ENCODE data around the gene SPG11.
A peak's percentile ranks its signal among the peaks of the same experiment; 100 is the strongest.
"Not testable (repeated sequence)": the region's sequence is repeated elsewhere in the genome, so short reads cannot be mapped to it uniquely, and the experiment has no call there.

The SPG11 gene

GRCh38 chr15:44549152-44549551 is 114.3 kb downstream of the SPG11 start:
- not testable (repeated sequence) for DNase-seq

- DNase-seq = no peak
Observed at GRCh38 chr15:44545913-44546802, 117.3 kb downstream of the SPG11 start.

DNA sequence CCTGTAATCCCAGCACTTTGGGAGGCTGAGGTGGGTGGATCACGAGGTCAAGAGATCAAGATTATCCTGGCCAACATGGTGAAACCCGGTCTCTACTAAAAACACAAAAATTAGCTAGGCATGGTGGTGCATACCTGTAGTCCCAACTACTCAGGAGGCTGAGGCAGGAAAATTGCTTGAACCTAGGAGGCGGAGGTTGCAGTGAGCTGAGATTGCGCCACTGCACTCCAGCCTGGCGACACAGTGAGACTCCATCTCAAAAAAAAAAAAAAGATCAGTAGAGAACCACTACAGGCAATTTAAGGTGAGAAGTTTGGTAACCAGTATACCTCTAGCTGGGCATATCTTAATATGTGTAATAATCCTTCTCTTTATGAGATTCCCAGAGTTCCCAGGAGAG is 118.7 kb downstream of the SPG11 start:
- not testable (repeated sequence) for DNase-seq

DNA sequence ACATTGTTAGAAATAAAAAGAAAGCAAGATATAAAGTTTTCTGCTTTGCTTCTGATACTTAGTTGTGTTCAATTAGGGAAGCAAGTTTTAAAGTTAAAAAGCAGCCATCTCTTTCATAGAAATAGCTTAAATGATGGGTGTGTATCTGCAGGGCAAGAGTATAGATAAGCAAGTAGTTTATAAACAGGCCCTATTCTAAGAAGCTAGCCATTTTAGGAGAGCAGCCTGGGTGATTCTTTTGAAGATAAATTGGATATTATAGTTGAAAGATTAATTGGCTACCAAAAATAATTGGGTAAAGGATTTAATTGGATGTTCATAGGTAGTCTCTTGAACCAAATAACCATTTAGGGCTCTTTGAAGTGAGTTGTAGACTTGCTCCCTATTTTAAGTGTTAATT is 120.9 kb downstream of the SPG11 start:
- no peak for DNase-seq

DNA sequence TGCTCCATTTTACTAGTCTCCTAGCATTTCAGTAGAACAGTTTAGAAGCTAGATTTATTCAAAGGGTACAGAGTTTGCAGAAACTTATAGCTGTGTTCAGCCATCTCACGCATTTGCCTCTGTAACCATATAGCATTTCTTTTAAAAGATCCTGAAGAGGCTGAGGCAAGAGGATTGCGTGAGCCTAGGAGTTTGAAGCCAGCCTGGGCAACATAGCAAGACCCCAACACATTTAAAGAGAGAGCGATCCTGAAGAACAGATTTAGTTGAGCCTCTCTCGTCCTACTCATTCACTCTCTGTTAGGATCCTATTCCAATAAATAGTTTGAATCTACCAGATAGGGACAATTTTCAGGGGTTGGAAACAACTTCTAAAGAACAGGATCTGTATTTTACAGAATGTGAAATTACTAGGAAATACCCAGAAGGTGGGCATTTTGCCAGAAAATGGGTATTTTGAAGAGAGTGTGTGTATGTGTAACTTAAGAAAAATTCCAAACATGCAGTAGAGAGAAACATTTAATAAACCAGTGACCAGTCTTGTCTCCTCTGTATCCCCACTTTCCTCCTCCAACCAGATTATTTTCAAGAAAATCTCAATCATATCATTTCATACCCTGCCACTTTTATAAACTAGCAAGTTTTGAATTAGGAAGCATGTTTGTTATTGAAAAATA is 122.0 kb downstream of the SPG11 start:
- no peak for DNase-seq

DNA sequence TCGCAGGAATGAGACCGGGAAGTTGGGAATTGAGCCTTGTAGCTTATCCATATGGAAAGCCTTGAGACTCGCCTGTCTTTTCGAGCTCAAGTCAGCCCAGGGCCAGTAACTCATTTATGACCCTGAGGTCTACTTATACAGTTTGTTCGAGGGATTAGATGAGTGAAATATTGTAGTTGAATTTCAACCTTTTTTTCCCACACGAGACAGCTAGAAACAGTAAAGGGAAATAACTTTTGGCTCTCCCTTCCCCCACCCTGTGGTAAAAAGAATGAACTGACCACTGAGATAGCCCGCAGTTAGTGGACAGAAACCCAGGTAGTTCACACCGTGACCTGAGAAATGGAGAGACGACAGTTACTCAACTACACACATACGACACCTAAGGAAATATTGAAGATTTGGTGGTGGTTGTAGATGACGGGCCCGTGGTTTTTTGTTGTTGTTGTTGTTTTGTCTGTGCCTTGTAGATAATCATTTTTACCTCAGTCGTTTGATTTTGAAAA is 125.7 kb downstream of the SPG11 start:
- no peak for DNase-seq

GRCh38 chr15:44536962-44537734 is 126.3 kb downstream of the SPG11 start, which contains the start of gene EIF3J:
Gene EIF3J (plus strand): TSS chr15:44537147. CDS start chr15:44537195, 48 bp downstream.
- peak; percentile 83 for DNase-seq

- DNase-seq = peak; percentile 83
Observed at GRCh38 chr15:44536302-44536961, 127.0 kb downstream of the SPG11 start.

GRCh38 chr15:44535523-44536301 is 127.8 kb downstream of the SPG11 start:
- no peak for DNase-seq

DNA sequence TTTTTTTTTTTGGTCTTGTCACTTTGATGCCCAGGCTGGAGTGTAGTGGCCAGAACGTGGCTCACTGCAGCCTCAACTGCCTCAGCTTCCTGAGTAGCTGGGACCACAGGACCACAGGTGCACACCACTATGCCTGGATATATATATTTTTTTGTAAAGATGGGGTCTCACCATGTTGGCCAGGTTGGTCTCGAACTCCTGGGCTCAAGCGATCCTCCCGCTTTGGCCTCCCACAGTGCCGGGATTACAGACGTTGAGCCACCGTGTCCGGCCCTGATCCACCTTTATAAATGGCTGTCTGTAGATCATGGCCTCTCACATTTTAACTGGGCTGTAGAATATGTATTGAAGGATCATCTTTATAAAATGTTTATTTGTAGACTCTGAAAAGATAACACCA is 128.4 kb downstream of the SPG11 start:
- DNase-seq = no peak

DNA sequence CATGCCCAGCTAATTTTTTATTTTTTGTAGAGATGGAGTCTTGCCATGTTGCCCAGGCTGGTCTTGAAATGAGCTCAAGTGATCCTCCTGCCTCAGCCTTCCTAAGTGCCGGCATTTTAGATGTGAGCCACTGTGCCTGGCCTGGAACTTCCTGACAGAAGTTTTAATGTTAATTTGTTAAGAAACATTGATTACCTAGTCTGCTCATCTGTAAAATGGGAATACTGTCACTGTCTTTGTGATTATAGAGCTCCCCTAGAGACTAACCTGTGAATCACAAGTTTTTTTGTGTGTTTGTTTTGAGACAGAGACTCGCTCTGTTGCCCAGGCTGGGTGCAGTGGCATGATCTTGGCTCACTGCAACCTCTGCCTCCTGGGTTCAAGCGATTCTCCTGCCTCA is 130.8 kb downstream of the SPG11 start:
- no peak for DNase-seq

- not testable (repeated sequence) for DNase-seq
Observed at GRCh38 chr15:44532275-44532674, 131.2 kb downstream of the SPG11 start.

DNA sequence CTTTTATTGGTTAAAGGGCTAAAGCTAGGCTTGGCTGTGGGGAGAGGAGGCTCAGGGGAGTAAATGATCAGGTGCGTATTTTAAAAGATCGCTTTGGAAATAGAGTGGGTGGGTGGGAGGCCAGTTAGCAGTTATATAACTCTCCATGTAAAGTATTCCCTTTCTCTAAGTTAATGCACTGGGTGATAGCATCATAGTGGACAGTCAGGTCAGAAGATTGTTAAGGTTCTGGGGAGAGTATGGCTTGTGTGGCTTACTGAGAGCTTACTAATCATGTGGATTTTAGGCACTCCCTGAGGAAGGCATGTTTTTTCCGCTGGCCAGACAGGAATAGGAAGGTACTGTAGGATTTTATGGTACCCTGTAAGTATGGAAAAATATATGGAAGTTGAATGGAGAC is 132.8 kb downstream of the SPG11 start:
- DNase-seq = no peak

DNA sequence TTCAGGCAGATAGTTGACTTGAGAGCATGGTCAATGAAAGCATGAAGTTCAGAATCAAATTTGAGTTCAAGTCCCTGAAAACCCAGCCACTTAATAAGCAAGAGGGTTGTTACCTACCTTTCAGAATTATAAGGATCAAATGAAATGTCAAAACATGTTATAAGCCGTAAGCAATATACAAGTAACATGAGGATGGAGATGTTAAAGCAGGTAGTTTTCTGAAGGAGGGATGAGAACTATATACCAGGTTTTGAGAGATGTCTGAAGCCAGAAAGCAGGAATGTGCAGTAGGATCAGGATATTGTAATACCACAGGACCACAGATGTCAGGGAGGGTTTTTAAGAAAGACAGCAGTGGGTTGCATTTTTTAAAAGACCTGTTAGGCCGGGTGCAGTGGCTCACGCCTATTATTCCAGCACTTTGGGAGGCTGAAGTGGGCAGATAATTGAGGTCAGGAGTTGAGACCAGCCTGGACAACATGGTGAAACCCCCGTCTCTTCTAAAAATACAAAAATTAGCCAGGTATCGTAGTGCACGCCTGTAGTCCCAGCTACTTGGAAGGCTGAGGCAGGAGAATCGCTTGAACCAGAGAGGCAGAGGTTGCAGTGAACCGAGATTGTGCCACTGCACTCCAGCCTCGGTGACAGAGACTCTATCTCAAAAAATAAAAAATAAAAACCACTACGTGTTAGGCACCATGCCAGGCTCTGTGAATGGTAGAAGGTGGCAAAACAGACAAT is 133.4 kb downstream of the SPG11 start:
- DNase-seq = no peak

GRCh38 chr15:44527241-44527640 is 136.2 kb downstream of the SPG11 start:
- no peak for DNase-seq

DNA sequence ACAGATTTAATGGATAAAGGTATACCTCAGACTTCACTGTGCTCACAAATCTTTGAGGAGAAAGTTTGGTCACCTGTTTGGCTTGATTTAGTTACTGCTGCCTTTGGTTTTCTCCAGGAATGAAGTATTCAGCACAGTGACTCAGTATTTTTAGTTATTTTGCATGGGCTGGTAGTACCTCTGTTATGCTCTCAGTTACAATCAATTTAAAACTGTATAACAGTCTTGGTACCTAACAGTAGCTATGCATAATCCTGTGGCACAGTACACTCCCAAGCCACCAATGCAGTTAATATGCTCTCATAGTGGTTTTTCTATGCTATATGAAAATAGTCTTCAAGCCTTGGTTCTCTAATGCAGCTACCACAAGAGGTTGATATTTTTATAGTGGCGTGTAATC is 138.4 kb downstream of the SPG11 start:
- DNase-seq = no peak

- no peak for DNase-seq
Observed at GRCh38 chr15:44519537-44519936, 143.9 kb downstream of the SPG11 start.

DNA sequence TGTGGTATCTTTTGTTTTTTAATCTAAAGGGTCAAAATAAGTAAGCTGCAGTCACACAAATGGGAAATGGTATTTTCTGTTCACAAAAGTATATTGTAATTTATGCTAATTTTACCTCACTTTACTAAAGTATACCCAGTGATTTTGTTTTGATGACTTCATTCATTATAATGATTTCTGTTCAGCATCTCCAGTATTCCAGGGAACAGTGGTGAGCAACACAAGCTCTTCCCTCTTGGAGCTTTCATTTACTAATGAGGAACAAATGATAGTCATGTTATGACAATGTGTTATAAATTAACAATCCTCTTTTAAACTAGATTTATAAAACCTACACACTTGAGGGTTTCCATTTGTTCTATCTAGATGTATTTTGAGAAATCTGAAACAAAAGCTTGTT is 147.0 kb downstream of the SPG11 start:
- no peak for DNase-seq

Data from NCI-H1092 (cell line).